Tibial nerve (tissue), 4 donors: ENCODE data around the gene MIOX. TPM values are rescaled to one million over a fixed set of nuclear protein-coding genes. Genes with fewer than 3 reads are reported as not detected.

Experiments used
- DNase-seq, 2 donors: peaks; one replicate each; pipeline ENCODE4 v3.0.0-alpha.2; 2019; ENCODE audit warnings: low spot score in 2 of 2
- H3K27ac ChIP-seq, 4 donors: fragments of 200-600 bp; sonication (generic) in 3 of 4; one replicate each; pipeline ENCODE4 v1.5.1; 2017 to 2019; ENCODE audit warnings: mild to moderate bottlenecking in 1 of 4
- H3K27me3 ChIP-seq, 2 donors: fragments of 200-600 bp; sonication (generic) in 1 of 2; one replicate each; pipeline versions ENCODE4 v1.5.1 to v1.6.0; 2017 to 2019
- H3K36me3 ChIP-seq, 3 donors: fragments of 200-600 bp; sonication (generic); one replicate each; pipeline ENCODE4 v1.5.1; 2018 to 2019
- H3K4me1 ChIP-seq, 4 donors: fragments of 200-600 bp; sonication (generic) in 3 of 4; one replicate each; pipeline ENCODE4 v1.5.1; 2017 to 2019
- H3K4me3 ChIP-seq, 4 donors: fragments of 200-600 bp; sonication (generic) in 3 of 4; one replicate each; pipeline ENCODE4 v1.5.1; 2017 to 2019; ENCODE audit warnings: mild to moderate bottlenecking in 1 of 4, moderate library complexity in 1 of 4
- H3K9me3 ChIP-seq, 4 donors: fragments of 200-600 bp; sonication (generic) in 3 of 4; one replicate each; pipeline ENCODE4 v1.5.1; 2017 to 2019
- CTCF ChIP-seq, 5 experiments: fragments of 200-600 bp in 3 of 5; fragments of 450-650 bp in 2 of 5; sonication (generic) in 3 of 5; IDR thresholded peaks; one replicate each; pipeline ENCODE4 v1.5.1; 2016 to 2019; ENCODE audit warnings: antibody characterized with exemption in 5 of 5, mild to moderate bottlenecking in 3 of 5, moderate library complexity in 2 of 5
- EP300 ChIP-seq, 2 donors: sonication (generic); formaldehyde crosslinking; IDR thresholded peaks; one replicate each; pipeline ENCODE4 v1.6.1; 2017; ENCODE audit warnings: antibody characterized with exemption in 2 of 2, mild to moderate bottlenecking in 1 of 2
- POLR2A ChIP-seq, 2 donors: fragments of 450-650 bp; IDR thresholded peaks; one replicate each; pipeline ENCODE4 v1.6.1; 2017; ENCODE audit warnings: antibody characterized with exemption in 2 of 2, mild to moderate bottlenecking in 2 of 2, moderate library complexity in 2 of 2
- WGBS, 2 donors: methylation state at CpG; one replicate each; pipeline ENCODE4 v1.1.5; 2018; 5-methylcytosine and 5-hydroxymethylcytosine counted together
- total RNA-seq, 4 donors: library from RNA; depleted of rRNA; stranded (reverse); fragments of >200 nt; gene quantifications; one replicate each; pipeline ENCODE4 v1.1.0, GENCODE V29; 2016

The MIOX gene
- total RNA-seq, 4 donors from 2014 or later: not detected

- H3K4me1 ChIP-seq: peaks cover 0 to 42% (median 36%) of the 10 kb centered on the region in 4 donors
- H3K27ac ChIP-seq: no peak overlapping the region
- no peak for DNase-seq
- H3K27me3 ChIP-seq: no peaks in the 10 kb centered on the region
- peaks cover 7 to 59% (median 42%) of the 10 kb centered on the region in 3 donors for H3K36me3 ChIP-seq
- TF ChIP-seq EP300 (IDR thresholded peaks at IDR 0.05): no peak
- TF ChIP-seq POLR2A (IDR thresholded peaks at IDR 0.05): no peak
- TF ChIP-seq CTCF (IDR thresholded peaks at IDR 0.05): no peak
- no peaks in the 10 kb centered on the region for H3K9me3 ChIP-seq
- H3K4me3 ChIP-seq: no peak overlapping the region
- 85% methylated on average over 21 to 22 of the region's 24 CpGs for WGBS, 2 donors
These were observed 19.3 kb upstream of the MIOX start for GRCh38 chr22:50467341-50467740.

- H3K27me3 ChIP-seq: no peaks in the 10 kb centered on the region
- WGBS, 2 donors: 74 to 87% methylated on average over 14 to 21 of the region's 22 CpGs
- no peak overlapping the region for H3K27ac ChIP-seq
- H3K9me3 ChIP-seq: no peaks in the 10 kb centered on the region
- TF ChIP-seq POLR2A (IDR thresholded peaks at IDR 0.05): no peak
- TF ChIP-seq CTCF (IDR thresholded peaks at IDR 0.05): no peak
- TF ChIP-seq EP300 (IDR thresholded peaks at IDR 0.05): no peak
- H3K4me3 ChIP-seq: no peak overlapping the region
- DNase-seq: no peak
- H3K4me1 ChIP-seq: peaks cover 0 to 48% (median 41%) of the 10 kb centered on the region in 4 donors
- H3K36me3 ChIP-seq: peaks cover 5 to 53% (median 42%) of the 10 kb centered on the region in 3 donors
These were observed 18.8 kb upstream of the MIOX start for GRCh38 chr22:50467773-50468440.

GRCh38 chr22:50468626-50469025 lies 18.0 kb upstream of the MIOX start:
- Histone ChIP-seq H3K9me3 (no peaks in the 10 kb centered on the region), H3K36me3 (peaks cover 5 to 46% (median 36%) of the 10 kb centered on the region in 3 donors), H3K4me1 (peaks cover 5 to 55% (median 48%) of the 10 kb centered on the region in 4 donors), H3K4me3 (no peak overlapping the region), H3K27me3 (no peaks in the 10 kb centered on the region), H3K27ac (peak overlapping the region in 1 of 4 donors; percentile 55)
- TF ChIP-seq CTCF (IDR thresholded peaks at IDR 0.05): no peak
- TF ChIP-seq POLR2A (IDR thresholded peaks at IDR 0.05): no peak
- no peak for TF ChIP-seq EP300 (IDR thresholded peaks at IDR 0.05)
- DNase-seq: no peak
- 86 to 90% methylated on average over 2 to 7 of the region's 8 CpGs for WGBS, 2 donors

- no peaks in the 10 kb centered on the region for H3K27me3 ChIP-seq
- peaks cover 5 to 36% (median 30%) of the 10 kb centered on the region in 3 donors for H3K36me3 ChIP-seq
- H3K4me1 ChIP-seq: peaks cover 5 to 56% (median 53%) of the 10 kb centered on the region in 4 donors
- H3K27ac ChIP-seq: peak overlapping the region in 1 of 4 donors; percentile 63
- H3K4me3 ChIP-seq: peak overlapping the region in 1 of 4 donors; percentile 21
- peak in 1 of 2 donors; percentile 13 for DNase-seq
- 19 to 46% methylated on average over 5 to 14 of the region's 25 CpGs for WGBS, 2 donors
- no peaks in the 10 kb centered on the region for H3K9me3 ChIP-seq
- no peak for TF ChIP-seq CTCF (IDR thresholded peaks at IDR 0.05)
- TF ChIP-seq POLR2A (IDR thresholded peaks at IDR 0.05): no peak
- no peak for TF ChIP-seq EP300 (IDR thresholded peaks at IDR 0.05)
These were observed 17.0 kb upstream of the MIOX start for GRCh38 chr22:50469377-50470305.
